Muscle of back (tissue), 11 donors: ENCODE data around the gene LRRTM4. TPM values are rescaled to one million over a fixed set of nuclear protein-coding genes. Genes with fewer than 3 reads are reported as not detected.

Source experiments
- DNase-seq, 3 donors: peaks; one replicate each; pipeline versions ENCODE4 v3.0.0 to v3.0.0-alpha.2; 2013
- polyA plus RNA-seq, 10 donors: library from polyadenylated mRNA; unstranded; fragments of 120-200 nt; gene quantifications; one replicate each; pipeline ENCODE4 v1.2.1, GENCODE V29; 2013; ENCODE audit not compliant: insufficient read length in 10 of 10

The LRRTM4 gene
- polyA plus RNA-seq, 10 donors: 0.20 to 1.8 (median 0.49) TPM

- no peak for DNase-seq
Measured at GRCh38 chr2:76997296-76997695, 524.9 kb downstream of the LRRTM4 start.

GRCh38 chr2:76985387-76986136, 536.6 kb downstream of the LRRTM4 start:
- DNase-seq: no peak

- DNase-seq: no peak
Measured at GRCh38 chr2:76984359-76984758, 537.8 kb downstream of the LRRTM4 start.

- no peak for DNase-seq
Measured at GRCh38 chr2:76980067-76980787, 541.9 kb downstream of the LRRTM4 start.

GRCh38 chr2:76977846-76978727, 544.1 kb downstream of the LRRTM4 start:
- no peak for DNase-seq

GRCh38 chr2:76975752-76976151, 546.4 kb downstream of the LRRTM4 start:
- no peak for DNase-seq

GRCh38 chr2:76973610-76974009, 548.6 kb downstream of the LRRTM4 start:
- DNase-seq: no peak

- no peak for DNase-seq
Measured at GRCh38 chr2:76965772-76966171, 556.4 kb downstream of the LRRTM4 start.

- DNase-seq: peak in 2 of 3 donors; percentile 18 to 52
Measured at GRCh38 chr2:76958749-76959148, 563.4 kb downstream of the LRRTM4 start.

- peak; percentile 17 to 57 (median 19) for DNase-seq
Measured at GRCh38 chr2:76953733-76954347, 568.3 kb downstream of the LRRTM4 start.

GRCh38 chr2:76946631-76947145, 575.5 kb downstream of the LRRTM4 start:
- DNase-seq: peak in 2 of 3 donors; percentile 11

- DNase-seq: no peak
Measured at GRCh38 chr2:76940559-76940958, 581.6 kb downstream of the LRRTM4 start.

GRCh38 chr2:76938153-76938552, 584.0 kb downstream of the LRRTM4 start:
- no peak for DNase-seq

- no peak for DNase-seq
Measured at GRCh38 chr2:76932550-76932949, 589.6 kb downstream of the LRRTM4 start.

GRCh38 chr2:76930056-76930744, 592.0 kb downstream of the LRRTM4 start:
- no peak for DNase-seq

- DNase-seq: no peak
Measured at GRCh38 chr2:76928026-76928425, 594.1 kb downstream of the LRRTM4 start.

GRCh38 chr2:76921006-76921405, 601.2 kb downstream of the LRRTM4 start:
- DNase-seq: no peak

- no peak for DNase-seq
Measured at GRCh38 chr2:76895469-76895868, 626.7 kb downstream of the LRRTM4 start.

- no peak for DNase-seq
Measured at GRCh38 chr2:76870581-76870980, 651.6 kb downstream of the LRRTM4 start.

- no peak for DNase-seq
Measured at GRCh38 chr2:76870011-76870410, 652.2 kb downstream of the LRRTM4 start.

- DNase-seq: peak; percentile 1 to 10 (median 7)
Measured at GRCh38 chr2:76867854-76868253, 654.3 kb downstream of the LRRTM4 start.
